Lower leg skin (tissue), 4 donors: Measurements from ENCODE around the gene CCDC188. TPM values are rescaled to one million over a fixed set of nuclear protein-coding genes. Genes with fewer than 3 reads are reported as not detected.

Experiments used
- DNase-seq, 2 donors: peaks; one replicate each; pipeline ENCODE4 v3.0.0-alpha.2; 2019; ENCODE audit warnings: low spot score in 2 of 2
- H3K4me3 ChIP-seq: fragments of 200-600 bp; sonication (generic); 2 replicates; pipeline ENCODE4 v1.5.1; 2017; ENCODE audit warnings: mild to moderate bottlenecking, low read depth; ENCODE audit not compliant: poor library complexity, severe bottlenecking
- CTCF ChIP-seq, 3 donors: fragments of 450-650 bp; IDR thresholded peaks; one replicate each; pipeline ENCODE4 v1.5.1; 2016; ENCODE audit warnings: antibody characterized with exemption in 3 of 3, mild to moderate bottlenecking in 3 of 3, moderate library complexity in 2 of 3
- POLR2A ChIP-seq, 2 donors: fragments of 450-650 bp; IDR thresholded peaks; one replicate each; pipeline ENCODE4 v1.6.1; 2016 to 2017; ENCODE audit warnings: antibody characterized with exemption in 2 of 2, mild to moderate bottlenecking in 1 of 2, moderate library complexity in 1 of 2
- WGBS, 2 donors: methylation state at CpG; one replicate each; pipeline ENCODE4 v1.1.5; 2018; 5-methylcytosine and 5-hydroxymethylcytosine counted together
- intact Hi-C: fragments of 100-400 bp; cut with DNase I; formaldehyde crosslinking; loops from one replicate; pipeline ENCODE4 v1.15.0; 2023; ENCODE audit warnings: low total_unique reads
- total RNA-seq, 4 donors: library from RNA; depleted of rRNA; stranded (reverse); fragments of >200 nt; gene quantifications; one replicate each; pipeline ENCODE4 v1.1.0, GENCODE V29; 2016

Gene CCDC188
- total RNA-seq, 4 donors from 2014 or later: 0.16 to 2.1 (median 1.7) TPM; not detected in 1

GRCh38 chr22:20116951-20117632 lies 33.8 kb downstream of the CCDC188 start, which contains the start of gene TRMT2A:
TRMT2A (minus strand) TSS chr22:20117226; CDS start chr22:20116906, 320 bp downstream.
- DNase-seq: peak; percentile 97 to 100
- intact Hi-C loops: no loop called here
- TF ChIP-seq POLR2A (IDR thresholded peaks at IDR 0.05) (no peak), CTCF (IDR thresholded peaks at IDR 0.05) (no peak)
- peak within 1 kb of the TSS; percentile 78 for H3K4me3 ChIP-seq
- 1% methylated on average over 52 to 75 of the region's 88 CpGs for WGBS, 2 donors

GRCh38 chr22:20116376-20116950 lies 34.4 kb downstream of the CCDC188 start:
- intact Hi-C loops: no loop called here
- 4 to 8% methylated on average over 17 to 26 of the region's 27 CpGs for WGBS, 2 donors
- no peak for DNase-seq
- H3K4me3 ChIP-seq: peak overlapping the region; percentile 78
- no peak for TF ChIP-seq POLR2A (IDR thresholded peaks at IDR 0.05)
- no peak for TF ChIP-seq CTCF (IDR thresholded peaks at IDR 0.05)

GRCh38 chr22:20115691-20116375 lies 35.0 kb downstream of the CCDC188 start, which contains the start of gene RANBP1:
RANBP1 (plus strand) TSS chr22:20116104; CDS start chr22:20116185, 81 bp downstream.
- intact Hi-C loops: no loop called here
- TF ChIP-seq POLR2A (IDR thresholded peaks at IDR 0.05) (no peak), CTCF (IDR thresholded peaks at IDR 0.05) (no peak)

GRCh38 chr22:20114506-20115475 lies 36.1 kb downstream of the CCDC188 start:
- intact Hi-C loops: no loop called here
- no peak overlapping the region for H3K4me3 ChIP-seq
- no peak for TF ChIP-seq CTCF (IDR thresholded peaks at IDR 0.05)
- no peak for TF ChIP-seq POLR2A (IDR thresholded peaks at IDR 0.05)

More at GRCh38 chr22:20115691-20116375, 35.0 kb downstream of the CCDC188 start, which contains the start of gene RANBP1:
- 64 to 69% methylated on average over 29 to 30 of the region's 30 CpGs for WGBS, 2 donors
- no peak for DNase-seq
- peak within 1 kb of the TSS; percentile 78 for H3K4me3 ChIP-seq

More at GRCh38 chr22:20114506-20115475, 36.1 kb downstream of the CCDC188 start:
- no peak for DNase-seq
- WGBS, 2 donors: 83 to 87% methylated on average over 34 to 35 of the region's 36 CpGs
